ENCODE data around the gene BAG1. TPM values are rescaled to one million over a fixed set of nuclear protein-coding genes. Genes with fewer than 3 reads are reported as not detected.

The BAG1 gene
- total and polyA plus RNA-seq, 9 donors = 41.0 to 70.9 (median 59.6) TPM

- no peak overlapping the region for H3K4me3 ChIP-seq
- no peak overlapping the region for H3K27ac ChIP-seq
- intact Hi-C loops (cut with DNase I) = no loop called here
- whole genome bisulfite sequencing, 3 donors = 44 to 56% (median 46%) methylated on average over 11 of the region's 11 CpGs
- TF ChIP-seq EP300 (IDR thresholded peaks at IDR 0.05) (no peak), POLR2A (IDR thresholded peaks at IDR 0.05) (no peak), CTCF (IDR thresholded peaks at IDR 0.05) (no peak)
- no peaks in the 10 kb centered on the region for H3K36me3 ChIP-seq
- no peaks in the 10 kb centered on the region for H3K9me3 ChIP-seq
- no peaks in the 10 kb centered on the region for H3K27me3 ChIP-seq
- H3K4me1 ChIP-seq (ENCODE audit: insufficient read depth) = no peaks in the 10 kb centered on the region
- DNase-seq = peak in 2 of 5 donors; percentile 38 to 55
Measured at GRCh38 chr9:33202552-33203201, 61.8 kb downstream of the BAG1 start.

Other genes starting within 250 kb of the BAG1 start
- gene DNAJA1, start 239.4 kb downstream of the BAG1 start, total RNA-seq = 100 to 1,000 TPM in 4 of 7 donors, 10 to 100 TPM in 3; 66.1 to 156 (median 112) TPM
- gene DNAJA1, start 239.4 kb downstream of the BAG1 start, polyA plus RNA-seq = 100 to 1,000 TPM in 1 of 2 donors, 10 to 100 TPM in 1; 62.6 to 159 TPM
- gene SMU1, start 188.0 kb downstream of the BAG1 start, total RNA-seq = 10 to 100 TPM; 14.9 to 28.6 (median 25.6) TPM
- 10 to 100 TPM; 12.2 to 22.3 TPM for gene SMU1, start 188.0 kb downstream of the BAG1 start, polyA plus RNA-seq
- gene B4GALT1, start 97.4 kb downstream of the BAG1 start, total RNA-seq = 100 to 1,000 TPM in 3 of 7 donors, 10 to 100 TPM in 4; 77.9 to 226 (median 88.3) TPM
- gene B4GALT1, start 97.4 kb downstream of the BAG1 start, polyA plus RNA-seq = 100 to 1,000 TPM in 1 of 2 donors, 10 to 100 TPM in 1; 35.8 to 120 TPM
- gene SPINK4, start 24.5 kb downstream of the BAG1 start, total RNA-seq = not detected
- gene SPINK4, start 24.5 kb downstream of the BAG1 start, polyA plus RNA-seq = not detected
- 10 to 100 TPM; 39.7 to 57.1 (median 45.1) TPM for gene CHMP5, start 341 bp upstream of the BAG1 start, total RNA-seq
- 10 to 100 TPM; 56.4 to 66.5 TPM for gene CHMP5, start 341 bp upstream of the BAG1 start, polyA plus RNA-seq
- gene NFX1, start 25.8 kb upstream of the BAG1 start, total RNA-seq = 10 to 100 TPM; 23.4 to 44.5 (median 34.3) TPM
- gene NFX1, start 25.8 kb upstream of the BAG1 start, polyA plus RNA-seq = 10 to 100 TPM; 18.5 to 38.9 TPM
- gene AQP7, start 137.9 kb upstream of the BAG1 start, total RNA-seq = 1 to 10 TPM; 1.1 to 3.8 (median 2.2) TPM
- 1 to 10 TPM; 2.0 to 3.2 TPM for gene AQP7, start 137.9 kb upstream of the BAG1 start, polyA plus RNA-seq
- 10 to 100 TPM in 3 of 7 donors, 1 to 10 TPM in 4; 7.4 to 47.2 (median 9.9) TPM for gene AQP3, start 182.9 kb upstream of the BAG1 start, total RNA-seq
- 1 to 10 TPM; 5.6 to 6.6 TPM for gene AQP3, start 182.9 kb upstream of the BAG1 start, polyA plus RNA-seq
- 10 to 100 TPM; 11.7 to 50.5 (median 27.4) TPM for gene NOL6, start 209.2 kb upstream of the BAG1 start, total RNA-seq
- gene NOL6, start 209.2 kb upstream of the BAG1 start, polyA plus RNA-seq = 10 to 100 TPM; 14.5 to 17.6 TPM